Calu3 (cell line): ENCODE data around the gene MARCHF10. TPM values are rescaled to one million over a fixed set of nuclear protein-coding genes. Genes with fewer than 3 reads are reported as not detected.

Experiments
- BruUV-seq: library from RNA; stranded (reverse); fragments of 400-500 nt; replicated peaks from 2 replicates; lab custom pipeline; 2021; lab: Mats Ljungman, UMichigan
- CTCF ChIA-PET: fragments of 300-600 bp; sonication (Branson Sonifier 250); formaldehyde crosslinking; loops from one replicate; lab custom pipeline; 2022; ENCODE audit warnings: antibody characterized with exemption; lab: Charles Lee
- DNase-seq: peaks from one replicate; pipeline ENCODE4 v3.0.0; 2022
- H3K27ac Mint-ChIP-seq: one replicate; pipeline ENCODE4 v1.8.0; 2022; ENCODE audit warnings: mixed read lengths; ENCODE audit not compliant: unreplicated experiment
- H3K27me3 Mint-ChIP-seq: one replicate; pipeline ENCODE4 v1.8.0; 2022; ENCODE audit warnings: mixed read lengths; ENCODE audit not compliant: unreplicated experiment
- H3K36me3 Mint-ChIP-seq: one replicate; pipeline ENCODE4 v1.8.0; 2022; ENCODE audit warnings: mild to moderate bottlenecking, moderate library complexity, mixed read lengths; ENCODE audit not compliant: insufficient read depth, unreplicated experiment
- H3K4me1 Mint-ChIP-seq: one replicate; pipeline ENCODE4 v1.8.0; 2022; ENCODE audit warnings: mild to moderate bottlenecking, low read depth, mixed read lengths; ENCODE audit not compliant: unreplicated experiment
- H3K4me3 Mint-ChIP-seq: one replicate; pipeline ENCODE4 v1.8.0; 2022; ENCODE audit warnings: mild to moderate bottlenecking, low read depth, moderate library complexity, mixed read lengths; ENCODE audit not compliant: unreplicated experiment
- H3K9me3 Mint-ChIP-seq: one replicate; pipeline ENCODE4 v1.8.0; 2022; ENCODE audit warnings: low read depth, mixed read lengths; ENCODE audit not compliant: unreplicated experiment
- intact Hi-C: fragments of 100-400 bp; cut with micrococcal nuclease; formaldehyde crosslinking; loops from one replicate; pipeline ENCODE4 v1.10.0; 2022; ENCODE audit not compliant: unreplicated experiment
- total RNA-seq: library from RNA; stranded (reverse); gene quantifications from 2 replicates; pipeline ENCODE4 v1.2.3, GENCODE V29; 2022
- TF ChIP-seq, protein P1 (sequence below): fragments of 200-600 bp; IDR thresholded peaks from one replicate; pipeline ENCODE4 v1.8.0; 2022; ENCODE audit warnings: antibody characterized with exemption; ENCODE audit not compliant: unreplicated experiment

MARCHF10 gene
- total RNA-seq, 1 experiment from 2014 or later: not detected

DNA sequence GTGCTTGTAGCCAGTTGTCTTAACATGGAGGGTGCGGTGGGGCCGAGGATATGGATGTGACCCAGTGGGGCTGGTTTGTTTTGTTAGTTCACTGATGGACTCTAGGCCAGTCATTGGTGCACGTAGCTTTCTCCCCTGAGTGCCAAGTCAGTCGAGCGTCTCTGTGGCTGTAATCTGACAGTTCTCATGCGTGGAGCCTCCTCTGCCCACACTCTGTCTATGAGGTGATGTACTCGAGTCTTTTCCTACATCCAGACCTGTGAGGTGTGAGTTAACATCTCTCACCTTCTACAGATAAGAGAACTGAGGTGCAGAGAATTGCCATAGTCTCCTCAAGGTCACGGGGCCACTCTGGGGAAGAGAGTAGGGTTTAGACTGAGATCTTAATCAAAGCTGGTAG is 90.2 kb downstream of the MARCHF10 start:
- no peak overlapping the region for H3K27ac Mint-ChIP-seq
- H3K27me3 Mint-ChIP-seq: peaks cover 14% of the 10 kb centered on the region
- no peak for DNase-seq
- H3K36me3 Mint-ChIP-seq: no peaks in the 10 kb centered on the region
- no TSS peak for BruUV-seq
- CTCF ChIA-PET: no interaction called here
- H3K4me3 Mint-ChIP-seq: no peak overlapping the region
- H3K4me1 Mint-ChIP-seq: peaks cover 7% of the 10 kb centered on the region
- H3K9me3 Mint-ChIP-seq: no peaks in the 10 kb centered on the region
- intact Hi-C loops: no loop called here
- TF ChIP-seq, protein P1, sequence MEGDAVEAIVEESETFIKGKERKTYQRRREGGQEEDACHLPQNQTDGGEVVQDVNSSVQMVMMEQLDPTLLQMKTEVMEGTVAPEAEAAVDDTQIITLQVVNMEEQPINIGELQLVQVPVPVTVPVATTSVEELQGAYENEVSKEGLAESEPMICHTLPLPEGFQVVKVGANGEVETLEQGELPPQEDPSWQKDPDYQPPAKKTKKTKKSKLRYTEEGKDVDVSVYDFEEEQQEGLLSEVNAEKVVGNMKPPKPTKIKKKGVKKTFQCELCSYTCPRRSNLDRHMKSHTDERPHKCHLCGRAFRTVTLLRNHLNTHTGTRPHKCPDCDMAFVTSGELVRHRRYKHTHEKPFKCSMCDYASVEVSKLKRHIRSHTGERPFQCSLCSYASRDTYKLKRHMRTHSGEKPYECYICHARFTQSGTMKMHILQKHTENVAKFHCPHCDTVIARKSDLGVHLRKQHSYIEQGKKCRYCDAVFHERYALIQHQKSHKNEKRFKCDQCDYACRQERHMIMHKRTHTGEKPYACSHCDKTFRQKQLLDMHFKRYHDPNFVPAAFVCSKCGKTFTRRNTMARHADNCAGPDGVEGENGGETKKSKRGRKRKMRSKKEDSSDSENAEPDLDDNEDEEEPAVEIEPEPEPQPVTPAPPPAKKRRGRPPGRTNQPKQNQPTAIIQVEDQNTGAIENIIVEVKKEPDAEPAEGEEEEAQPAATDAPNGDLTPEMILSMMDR: no peak

DNA sequence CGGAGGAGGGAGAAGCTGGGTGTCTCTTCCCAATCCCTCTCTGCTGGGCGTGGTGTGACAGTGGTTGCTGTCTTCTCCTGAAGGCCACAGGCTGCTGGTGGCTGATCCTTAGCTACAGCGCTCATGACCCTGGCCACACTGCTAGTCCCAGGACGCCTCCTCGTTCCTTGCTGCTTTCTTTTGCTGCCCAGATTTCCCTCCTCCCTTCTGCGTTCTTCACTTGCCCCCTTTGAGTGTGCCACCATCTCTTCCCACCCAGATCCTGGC is 90.6 kb downstream of the MARCHF10 start:
- peaks cover 14% of the 10 kb centered on the region for H3K27me3 Mint-ChIP-seq
- no peaks in the 10 kb centered on the region for H3K9me3 Mint-ChIP-seq

DNA sequence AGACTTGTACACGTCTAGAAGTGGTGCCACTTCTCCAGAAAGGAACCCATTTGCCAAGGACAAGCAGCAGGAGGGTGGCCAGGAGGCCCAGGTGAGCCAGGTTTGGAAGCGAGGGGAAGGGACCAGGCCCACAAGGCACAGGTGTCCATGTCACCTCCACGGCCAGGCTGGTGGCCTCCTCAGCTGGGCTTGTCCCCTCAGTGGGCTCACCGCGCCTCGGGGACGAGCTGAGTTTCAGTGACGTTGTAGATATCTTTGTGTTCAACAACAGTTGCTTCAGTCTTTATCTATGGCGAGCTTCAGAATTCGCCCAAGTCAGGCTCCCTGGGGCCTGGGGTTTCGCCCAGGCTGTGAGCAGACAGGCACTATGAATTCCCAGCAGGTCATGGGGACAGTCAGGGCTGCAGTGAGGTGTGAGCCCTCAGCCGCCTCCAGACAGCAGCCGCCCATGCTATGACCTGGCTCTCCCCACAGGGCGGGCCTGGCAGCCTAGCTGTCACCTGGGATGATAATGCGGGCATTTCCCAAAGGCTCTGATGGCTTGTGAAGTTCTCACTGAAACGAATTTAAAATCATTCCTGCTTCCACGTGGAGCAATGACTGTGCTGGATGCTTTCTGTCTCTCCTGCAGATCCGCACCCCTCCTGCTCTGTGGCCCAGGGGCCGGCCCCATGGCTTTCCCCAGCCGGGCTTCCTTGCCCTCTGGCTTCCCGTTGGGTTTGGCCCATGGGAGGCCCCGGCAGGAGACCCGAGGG is 91.1 kb downstream of the MARCHF10 start:
- H3K27ac Mint-ChIP-seq: no peak overlapping the region
- BruUV-seq: no TSS peak

More for the DNA sequence above, 90.6 kb downstream of the MARCHF10 start:
- Mint-ChIP-seq H3K36me3 (no peaks in the 10 kb centered on the region), H3K4me1 (peaks cover 7% of the 10 kb centered on the region), H3K4me3 (no peak overlapping the region), H3K27ac (no peak overlapping the region)
- TF ChIP-seq, protein P1: no peak
- CTCF ChIA-PET: no interaction called here
- no peak for DNase-seq
- intact Hi-C loops: no loop called here
- no TSS peak for BruUV-seq

DNA sequence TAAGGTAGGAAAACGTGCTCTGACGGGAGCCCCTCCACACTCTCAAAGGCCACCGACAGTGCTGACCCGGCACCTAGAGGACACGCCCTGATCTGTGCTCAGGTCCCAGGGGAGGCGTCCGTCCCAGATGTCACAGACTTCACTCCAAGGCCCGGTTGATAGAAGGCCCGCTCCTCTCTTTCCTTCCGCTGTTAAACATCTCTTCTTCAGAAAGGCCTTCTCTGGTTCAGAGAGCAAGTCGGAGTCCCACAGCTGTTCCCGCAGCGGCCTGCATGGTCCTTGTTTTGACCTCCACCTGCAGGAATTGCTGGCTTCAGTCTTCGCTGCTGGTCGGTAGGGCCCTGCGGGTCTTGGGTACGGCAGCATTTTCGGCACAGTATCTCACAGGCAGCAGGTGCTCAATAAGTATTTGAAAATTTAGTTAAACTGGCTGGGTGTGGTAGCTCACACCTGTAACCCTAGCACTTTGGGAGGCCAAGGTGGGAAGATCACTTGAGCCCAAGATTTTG is 92.2 kb downstream of the MARCHF10 start:
- intact Hi-C loops: no loop called here
- no TSS peak for BruUV-seq
- no peak overlapping the region for H3K27ac Mint-ChIP-seq
- TF ChIP-seq, protein P1: no peak
- peaks cover 14% of the 10 kb centered on the region for H3K27me3 Mint-ChIP-seq
- H3K36me3 Mint-ChIP-seq: no peaks in the 10 kb centered on the region
- no peaks in the 10 kb centered on the region for H3K9me3 Mint-ChIP-seq
- DNase-seq: no peak
- no peak overlapping the region for H3K4me3 Mint-ChIP-seq
- H3K4me1 Mint-ChIP-seq: peaks cover 7% of the 10 kb centered on the region
- CTCF ChIA-PET: interaction anchor here (0.7 kb wide), 1 partner anchor 286 kb away, joined by 3 read pairs; no protein-coding TSS in a partner anchor

More for the DNA sequence above, 91.1 kb downstream of the MARCHF10 start:
- Mint-ChIP-seq H3K9me3 (no peaks in the 10 kb centered on the region), H3K27me3 (peaks cover 14% of the 10 kb centered on the region), H3K36me3 (no peaks in the 10 kb centered on the region), H3K4me1 (peaks cover 7% of the 10 kb centered on the region), H3K4me3 (no peak overlapping the region)
- no peak for DNase-seq
- TF ChIP-seq, protein P1: no peak
- intact Hi-C loops: no loop called here
- CTCF ChIA-PET: interaction anchor here (0.7 kb wide), 1 partner anchor 285 kb away, joined by 3 read pairs; no protein-coding TSS in a partner anchor
